Progenitor cell of endocrine pancreas (in vitro differentiated cells): ENCODE results near the gene ARHGAP18. TPM values are rescaled to one million over a fixed set of nuclear protein-coding genes. Genes with fewer than 3 reads are reported as not detected.

ENCODE experiments used
- DNase-seq: peaks from one replicate; pipeline ENCODE4 v3.0.0; 2021; ENCODE audit warnings: low spot score; ENCODE audit not compliant: unreplicated experiment
- H3K27ac Mint-ChIP-seq: 2 replicates; pipeline ENCODE4 v1.8.0; 2021; ENCODE audit warnings: mild to moderate bottlenecking, moderate library complexity, mixed read lengths
- H3K27me3 Mint-ChIP-seq: 2 replicates; pipeline ENCODE4 v1.8.0; 2021; ENCODE audit warnings: mixed read lengths
- H3K36me3 Mint-ChIP-seq: 2 replicates; pipeline ENCODE4 v1.8.0; 2022; ENCODE audit warnings: mixed read lengths; ENCODE audit not compliant: insufficient read depth
- H3K4me1 Mint-ChIP-seq: 2 replicates; pipeline ENCODE4 v1.8.0; 2021; ENCODE audit warnings: low read depth, mixed read lengths
- H3K4me3 Mint-ChIP-seq: 2 replicates; pipeline ENCODE4 v1.8.0; 2021; ENCODE audit warnings: low read depth, mild to moderate bottlenecking, moderate library complexity, mixed read lengths
- H3K9me3 Mint-ChIP-seq: 2 replicates; pipeline ENCODE4 v1.8.0; 2021; ENCODE audit warnings: low read depth, mixed read lengths
- CTCF ChIP-seq: fragments of 200-600 bp; sonication (generic); IDR thresholded peaks from one replicate; pipeline ENCODE4 v1.5.0; 2021; ENCODE audit warnings: antibody characterized with exemption, mild to moderate bottlenecking; ENCODE audit not compliant: unreplicated experiment
- long read RNA-seq: library from polyadenylated mRNA; unstranded; transcript quantifications from one replicate; pipeline ENCODE4 v2.0.0, GENCODE V29; 2020
- total RNA-seq: library from RNA; stranded (reverse); gene quantifications from 2 replicates; pipeline ENCODE4 v1.2.1, GENCODE V29; 2021

ARHGAP18 gene
- 24.9 and 26.9 TPM in 2 replicates for total RNA-seq
- long read RNA-seq, full-length matches to known transcripts = 11 of 114 reads
- long read RNA-seq, partial matches to known transcripts = 85 of 114 reads
- long read RNA-seq, other reads (novel, unspliced or antisense) = 18 of 114 reads

GRCh38 chr6:129709769-129710449 lies at the start of gene ARHGAP18:
Gene ARHGAP18 (minus strand): TSS chr6:129710177. CDS start chr6:129710136, 41 bp downstream.
- peaks cover 27% of the 10 kb centered on the region for H3K4me1 Mint-ChIP-seq
- DNase-seq = peak; percentile 73
- TF ChIP-seq CTCF = no peak
- peak within 1 kb of the TSS; percentile 99 for H3K27ac Mint-ChIP-seq
- no peaks in the 10 kb centered on the region for H3K27me3 Mint-ChIP-seq
- no peaks in the 10 kb centered on the region for H3K9me3 Mint-ChIP-seq
- peak within 1 kb of the TSS; percentile 93 for H3K4me3 Mint-ChIP-seq
- H3K36me3 Mint-ChIP-seq = peaks cover 13% of the 10 kb centered on the region

GRCh38 chr6:129755787-129756186 lies 45.8 kb upstream of the ARHGAP18 start:
- TF ChIP-seq CTCF = no peak
- Mint-ChIP-seq H3K4me1 (no peaks in the 10 kb centered on the region), H3K27me3 (no peaks in the 10 kb centered on the region), H3K4me3 (no peak overlapping the region), H3K9me3 (no peaks in the 10 kb centered on the region), H3K36me3 (no peaks in the 10 kb centered on the region), H3K27ac (no peak overlapping the region)
- DNase-seq = no peak

GRCh38 chr6:129754750-129755149 lies 44.8 kb upstream of the ARHGAP18 start:
- Mint-ChIP-seq H3K4me3 (no peak overlapping the region), H3K36me3 (no peaks in the 10 kb centered on the region), H3K27ac (no peak overlapping the region), H3K27me3 (no peaks in the 10 kb centered on the region), H3K4me1 (no peaks in the 10 kb centered on the region), H3K9me3 (no peaks in the 10 kb centered on the region)
- no peak for DNase-seq
- TF ChIP-seq CTCF = no peak

- Mint-ChIP-seq H3K36me3 (no peaks in the 10 kb centered on the region), H3K27ac (no peak overlapping the region), H3K9me3 (no peaks in the 10 kb centered on the region), H3K4me1 (no peaks in the 10 kb centered on the region), H3K27me3 (no peaks in the 10 kb centered on the region), H3K4me3 (no peak overlapping the region)
- DNase-seq = no peak
- no peak for TF ChIP-seq CTCF
These were observed 43.4 kb upstream of the ARHGAP18 start for GRCh38 chr6:129753422-129753821.

GRCh38 chr6:129751384-129751783 lies 41.4 kb upstream of the ARHGAP18 start:
- H3K9me3 Mint-ChIP-seq = no peaks in the 10 kb centered on the region

More at GRCh38 chr6:129751384-129751783, 41.4 kb upstream of the ARHGAP18 start:
- no peaks in the 10 kb centered on the region for H3K27me3 Mint-ChIP-seq
- H3K4me3 Mint-ChIP-seq = no peak overlapping the region
- no peak for DNase-seq
- no peaks in the 10 kb centered on the region for H3K4me1 Mint-ChIP-seq
- H3K27ac Mint-ChIP-seq = no peak overlapping the region
- no peaks in the 10 kb centered on the region for H3K36me3 Mint-ChIP-seq
- TF ChIP-seq CTCF = no peak
